HG03139 (cell line): ENCODE data around the gene SFXN4.
A peak's percentile ranks its signal among the peaks of the same experiment; 100 is the strongest.

Source experiments
- ATAC-seq: cut with Tn5 transposase; IDR thresholded peaks from one replicate; pipeline ENCODE4 v1.9.1; 2021; ENCODE audit not compliant: unreplicated experiment

The SFXN4 gene

GRCh38 chr10:119165171-119166117 is at the start of gene SFXN4:
SFXN4 (minus strand) TSS chr10:119165714; CDS start chr10:119165647, 67 bp downstream.
- ATAC-seq = peak; percentile 82

GRCh38 chr10:119211625-119212441 is 46.3 kb upstream of the SFXN4 start:
- ATAC-seq = no peak

DNA sequence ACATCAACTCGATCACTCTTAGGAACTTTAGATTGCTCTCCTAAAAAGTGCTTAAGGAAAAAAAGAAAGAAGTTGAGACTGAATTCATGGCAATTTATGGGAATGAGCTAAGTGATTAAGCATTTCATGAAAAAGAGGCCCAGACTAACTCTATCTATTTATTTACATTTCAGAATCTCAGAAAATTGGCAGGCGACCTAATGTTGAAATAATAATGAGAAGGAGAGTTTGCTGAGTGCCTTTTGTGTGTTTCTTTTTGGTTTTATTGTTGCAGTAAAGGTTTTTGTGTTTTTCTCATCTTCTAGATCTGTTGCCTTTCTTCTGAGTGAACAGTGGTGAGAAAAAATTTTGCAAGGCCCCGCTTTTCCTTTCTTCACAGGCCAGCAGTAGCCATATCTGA is 45.7 kb upstream of the SFXN4 start:
- no peak for ATAC-seq

GRCh38 chr10:119210633-119211032 is 45.1 kb upstream of the SFXN4 start:
- ATAC-seq = no peak

GRCh38 chr10:119209736-119210355 is 44.3 kb upstream of the SFXN4 start:
- no peak for ATAC-seq

DNA sequence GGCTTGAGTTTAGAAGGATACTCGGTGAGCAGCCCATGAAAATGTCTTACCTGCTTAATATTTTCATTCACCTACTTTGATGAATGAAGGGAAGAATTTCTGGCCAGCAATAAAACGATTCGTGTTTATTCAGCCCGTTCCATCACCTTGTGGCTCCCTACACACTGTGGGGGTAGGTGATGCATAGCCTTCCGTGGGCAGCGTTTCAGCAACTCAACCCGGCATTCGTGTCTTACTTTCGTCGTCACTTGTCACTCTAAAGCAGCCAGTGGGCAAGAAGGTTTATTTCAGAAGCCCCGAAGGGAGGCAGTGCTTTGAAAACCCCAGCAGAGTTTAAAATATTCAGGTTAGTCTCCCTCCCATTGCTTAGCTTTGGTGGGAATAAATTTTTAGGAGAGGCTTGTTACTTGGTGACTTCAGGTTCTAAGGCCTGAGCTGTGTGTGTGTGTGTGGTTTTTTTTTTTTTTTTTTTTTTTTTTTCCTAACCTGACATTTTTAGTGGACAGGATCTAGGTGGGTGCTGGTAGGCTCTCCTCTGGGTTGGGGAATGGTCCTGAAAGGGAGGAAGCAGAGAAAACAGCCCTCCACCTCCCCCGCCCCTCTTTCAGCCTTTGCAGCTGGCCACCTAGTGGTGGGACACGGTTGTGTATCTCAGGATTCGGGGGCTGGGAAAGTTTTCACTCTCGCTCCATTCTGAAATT is 43.7 kb upstream of the SFXN4 start:
- no peak for ATAC-seq

GRCh38 chr10:119208553-119208940 is 43.0 kb upstream of the SFXN4 start:
- no peak for ATAC-seq

DNA sequence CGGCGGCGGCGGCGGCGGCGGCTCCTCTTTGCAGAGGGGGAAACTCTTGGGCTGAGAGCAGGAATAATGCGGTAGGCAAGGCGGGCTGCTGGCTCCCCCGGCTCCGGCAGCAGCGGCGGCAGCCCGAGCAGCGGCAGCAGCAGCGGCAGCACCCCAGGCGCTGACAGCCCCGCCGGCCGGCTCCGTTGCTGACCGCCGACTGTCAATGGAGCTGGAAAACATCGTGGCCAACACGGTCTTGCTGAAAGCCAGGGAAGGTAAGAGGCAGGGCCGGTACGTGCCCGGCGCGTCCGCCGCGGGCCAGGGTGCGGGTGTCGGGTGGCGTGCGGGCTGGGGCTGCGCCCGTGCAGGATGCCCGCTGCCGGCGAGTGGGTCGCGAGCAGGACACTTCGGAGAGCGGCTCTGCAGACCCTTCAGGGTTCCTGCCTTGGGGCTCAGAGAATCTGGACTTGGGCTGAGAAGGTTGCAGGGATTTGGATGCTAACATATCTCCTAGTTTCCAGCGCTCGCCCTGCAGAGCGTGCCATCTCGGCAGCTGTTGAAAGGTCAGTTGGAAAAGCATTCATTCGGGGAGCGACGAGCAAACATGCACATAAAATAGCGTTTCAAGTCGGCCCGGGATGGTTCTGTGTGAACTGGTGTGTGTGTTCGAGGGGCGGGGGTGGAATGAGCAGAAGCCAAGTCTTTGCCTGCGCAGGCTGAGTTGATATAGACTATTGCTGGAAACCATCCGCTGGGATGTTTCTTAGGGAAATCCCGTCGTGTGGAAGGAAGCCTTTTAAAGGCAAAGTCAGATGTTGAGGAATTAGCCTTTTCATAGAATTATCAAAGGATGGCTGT is 42.4 kb upstream of the SFXN4 start:
- ATAC-seq = peak; percentile 4

GRCh38 chr10:119207366-119207666 is 41.8 kb upstream of the SFXN4 start, which contains the start of gene GRK5:
GRK5 (plus strand) TSS chr10:119207571; CDS start chr10:119207918, 347 bp downstream.
- ATAC-seq = peak; percentile 66

DNA sequence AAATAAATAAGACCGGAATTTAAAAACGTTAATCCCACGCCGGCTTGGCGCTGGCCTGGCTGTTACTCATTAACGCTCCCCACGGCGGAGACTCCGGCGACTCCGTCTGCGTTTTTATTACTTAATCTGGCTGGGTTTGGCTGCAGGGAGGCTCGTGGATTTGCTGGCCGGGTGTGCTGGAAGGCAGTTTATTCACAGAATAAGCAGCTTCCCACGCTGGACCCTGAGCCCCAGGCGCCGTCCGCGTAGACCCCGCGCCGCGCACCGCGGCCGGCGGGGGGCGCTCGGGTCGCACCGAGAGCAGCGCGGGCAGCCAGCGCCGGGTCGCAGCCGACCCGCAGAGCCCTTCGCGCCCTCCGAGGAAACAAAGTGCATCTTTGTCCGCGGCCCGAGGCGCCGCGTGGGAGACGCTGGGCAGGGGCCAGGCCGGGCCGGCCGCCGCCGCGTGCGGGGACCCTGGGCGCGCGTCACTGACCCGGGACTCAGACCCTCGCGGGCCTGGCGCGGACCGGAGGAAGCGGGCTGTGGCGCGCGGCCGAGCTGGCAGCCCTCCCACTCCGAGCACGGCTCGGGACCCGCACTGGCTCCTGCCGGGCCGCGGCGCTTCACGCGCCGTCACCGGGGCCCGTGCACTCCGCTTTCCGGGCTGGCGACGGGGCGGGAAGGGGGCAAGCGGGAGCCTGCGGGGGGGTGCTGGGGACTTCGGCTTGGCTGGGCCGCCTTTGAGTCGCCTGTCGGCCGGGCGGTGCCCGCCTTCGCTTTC is 41.3 kb upstream of the SFXN4 start:
- peak; percentile 50 for ATAC-seq

DNA sequence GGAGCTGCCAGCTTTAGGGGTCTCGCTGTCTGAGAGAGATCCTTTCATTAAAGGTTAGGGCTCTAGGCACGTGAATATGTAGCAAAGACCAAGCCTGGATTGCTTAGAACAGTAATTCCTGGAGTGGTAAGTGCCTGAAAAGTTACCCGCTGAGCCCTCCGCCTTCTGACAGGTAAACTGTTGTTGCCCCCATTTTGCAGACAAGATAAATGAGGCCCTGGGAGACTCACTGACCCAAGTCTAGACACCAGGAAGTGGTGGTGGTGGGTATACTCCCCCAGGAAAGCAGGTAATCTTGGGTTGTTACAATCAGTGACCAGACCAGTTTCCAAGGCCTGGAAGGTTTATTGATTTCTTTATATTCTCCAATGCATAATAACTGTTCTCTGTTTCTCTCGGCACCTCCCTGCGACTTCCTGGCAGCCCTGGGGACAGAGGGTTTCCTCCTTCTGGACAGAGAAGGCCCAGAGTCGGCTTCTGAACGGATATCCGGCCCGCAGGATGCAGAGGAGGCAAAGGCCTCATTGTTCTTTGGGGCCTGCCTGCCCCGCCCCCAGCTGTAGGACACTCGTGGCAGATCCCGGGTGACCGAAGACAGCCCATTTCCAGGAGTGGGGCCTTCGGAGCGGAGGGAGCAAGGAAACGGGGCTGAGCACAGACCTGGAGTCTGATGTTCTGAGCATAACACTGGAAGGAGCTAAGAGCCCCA is 40.5 kb upstream of the SFXN4 start:
- ATAC-seq = peak; percentile 26

DNA sequence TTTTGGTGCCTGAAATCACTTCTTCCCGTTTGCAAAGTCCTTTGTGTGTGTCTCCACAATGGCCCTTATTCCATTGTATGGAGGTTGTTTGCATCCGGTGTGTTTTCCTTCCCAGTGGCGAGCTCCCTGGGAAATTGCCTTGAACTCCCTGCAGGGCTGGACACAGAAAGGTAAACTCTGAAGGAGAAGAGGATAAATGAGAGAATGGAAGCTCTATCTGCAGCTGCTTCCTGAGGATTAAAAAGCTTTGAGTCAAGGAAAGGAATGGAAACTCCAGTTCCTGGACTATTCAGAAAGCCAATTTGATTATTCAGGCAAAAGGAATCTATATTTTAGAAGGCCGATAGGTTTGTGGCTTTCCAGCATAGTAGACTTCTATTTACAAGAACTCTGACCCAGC is 37.5 kb upstream of the SFXN4 start:
- ATAC-seq = no peak

DNA sequence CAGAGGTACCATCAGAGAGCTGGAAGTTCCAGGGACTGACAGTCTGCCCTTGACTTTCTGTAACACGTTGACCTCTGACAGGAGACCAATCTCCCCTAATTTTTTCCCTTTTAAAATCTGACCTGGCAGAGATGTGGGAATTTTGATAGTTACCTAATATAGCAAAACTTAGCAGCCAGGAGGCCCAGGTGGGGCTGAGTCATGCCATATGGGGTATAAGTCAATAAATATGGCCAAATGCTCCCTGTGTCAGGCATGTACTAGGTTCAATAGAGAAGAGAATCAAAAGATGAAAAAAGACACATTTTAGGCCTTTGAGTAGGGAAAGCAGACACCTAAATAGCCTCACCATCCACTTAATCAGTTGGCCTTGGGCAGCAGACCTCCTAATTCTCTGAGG is 35.7 kb upstream of the SFXN4 start:
- ATAC-seq = no peak

DNA sequence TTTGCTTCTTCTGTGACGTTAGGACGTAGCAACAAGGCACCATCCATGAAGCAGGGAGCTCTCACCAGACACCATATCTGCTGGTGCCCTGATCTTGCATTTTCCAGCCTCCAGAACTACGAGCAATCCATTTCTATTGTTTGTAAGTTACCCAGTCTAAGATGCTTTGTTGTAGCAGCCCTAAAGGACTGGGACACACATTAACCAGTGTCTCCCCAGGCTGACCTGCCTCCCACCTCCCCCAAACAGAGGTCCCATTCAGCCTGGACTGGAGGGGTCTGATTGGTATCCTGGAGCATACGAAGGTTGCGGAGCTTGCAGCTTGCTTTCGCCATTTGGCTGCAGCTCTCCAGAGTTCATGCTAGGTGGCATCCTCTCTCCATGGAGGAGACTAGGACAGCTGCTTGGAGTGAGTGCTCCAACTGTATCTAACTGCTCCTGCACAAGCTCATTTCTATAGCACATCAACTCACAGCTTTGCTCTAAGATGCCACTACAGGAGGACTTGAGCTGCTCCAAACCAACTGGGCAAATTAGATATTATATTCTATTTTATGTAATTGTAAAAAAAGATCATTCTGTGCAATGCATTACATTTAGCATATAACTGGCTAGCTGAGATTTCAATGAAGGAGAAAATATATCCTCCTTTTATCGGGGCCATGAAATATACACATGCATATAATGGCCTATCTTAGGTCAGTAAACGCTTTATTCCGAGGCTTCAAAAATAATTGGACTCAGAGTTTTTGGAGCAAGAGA is 33.9 kb upstream of the SFXN4 start:
- peak; percentile 72 for ATAC-seq

- ATAC-seq = no peak
Observed at GRCh38 chr10:119198438-119198837, 32.9 kb upstream of the SFXN4 start.

- ATAC-seq = no peak
Observed at GRCh38 chr10:119197921-119198320, 32.4 kb upstream of the SFXN4 start.

DNA sequence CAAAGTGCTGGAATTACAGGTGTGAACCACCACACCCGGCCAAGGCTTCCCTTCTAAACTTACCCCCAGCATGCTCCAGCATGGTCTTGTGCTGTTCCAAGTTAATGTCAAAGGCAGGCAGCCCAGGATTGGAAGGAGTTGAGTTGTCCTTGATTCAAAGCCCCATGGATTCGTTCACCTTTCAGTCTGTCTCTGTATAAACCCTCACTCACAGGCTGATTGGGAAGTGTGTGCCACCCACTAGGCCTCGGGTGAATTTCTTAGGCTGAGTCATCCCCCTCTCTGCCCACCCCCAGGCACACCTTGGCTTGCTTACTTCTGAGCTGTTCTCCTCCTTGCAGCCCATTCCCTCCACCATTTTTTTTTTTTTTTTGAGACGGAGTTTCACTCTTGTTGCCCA is 26.4 kb upstream of the SFXN4 start:
- no peak for ATAC-seq
